Vagina (tissue), 2 donors: Measurements from ENCODE around the gene PIK3R6.

ENCODE experiments used
- CTCF ChIP-seq, 3 experiments: fragments of 450-650 bp in 2 of 3; fragments of 200-600 bp in 1 of 3; sonication (generic) in 1 of 3; IDR thresholded peaks; one replicate each; pipeline ENCODE4 v1.5.1; 2017 to 2019; ENCODE audit warnings: antibody characterized with exemption in 3 of 3, mild to moderate bottlenecking in 2 of 3, moderate library complexity in 2 of 3
- POLR2A ChIP-seq, 2 donors: fragments of 450-650 bp; IDR thresholded peaks; one replicate each; pipeline ENCODE4 v1.6.1; 2017; ENCODE audit warnings: antibody characterized with exemption in 2 of 2, mild to moderate bottlenecking in 2 of 2, moderate library complexity in 2 of 2

GRCh38 chr17:8868092-8868491, 618 bp upstream of the PIK3R6 start:
- TF ChIP-seq CTCF (IDR thresholded peaks at IDR 0.05), result no peak
- no peak for TF ChIP-seq POLR2A (IDR thresholded peaks at IDR 0.05)
